IMR-90 (cell line): ENCODE results near the gene S100A11.

Experiments used
- CEBPB ChIP-seq: IDR thresholded peaks from 2 replicates; pipeline ENCODE4 v1.6.1; 2012; ENCODE audit warnings: low read depth, low read length, improper control_type of control experiment
- CTCF ChIP-seq: conservative IDR thresholded peaks from 2 replicates; pipeline ENCODE4 v1.5.1; 2012; ENCODE audit warnings: mild to moderate bottlenecking, low read depth, low read length, improper control_type of control experiment
- MAFK ChIP-seq: IDR thresholded peaks from 2 replicates; pipeline ENCODE4 v1.6.1; 2012; ENCODE audit warnings: low read depth, low read length, improper control_type of control experiment
- MXI1 ChIP-seq: IDR thresholded peaks from 2 replicates; pipeline ENCODE4 v1.6.1; 2012; ENCODE audit warnings: low read depth, mild to moderate bottlenecking, low read length, moderate library complexity, borderline replicate concordance
- POLR2A ChIP-seq: IDR thresholded peaks from 2 replicates; pipeline ENCODE4 v1.6.1; 2012; ENCODE audit warnings: mild to moderate bottlenecking, low read depth, low read length
- RAD21 ChIP-seq: IDR thresholded peaks from 2 replicates; pipeline ENCODE4 v1.6.1; 2012; ENCODE audit warnings: low read length, improper control_type of control experiment
- RFX5 ChIP-seq: IDR thresholded peaks from 2 replicates; pipeline ENCODE4 v1.8.0; 2012; ENCODE audit warnings: low read depth, mild to moderate bottlenecking, low read length, moderate library complexity

GRCh38 chr1:152067150-152067549, 30.3 kb upstream of the S100A11 start:
- TF ChIP-seq CTCF (no peak), CEBPB (no peak), MAFK (no peak), RAD21 (no peak), POLR2A (no peak), RFX5 (no peak), MXI1 (no peak)
